Lung (tissue), 12 donors: ENCODE measurements around the gene SAE1. TPM values are rescaled to one million over a fixed set of nuclear protein-coding genes. Genes with fewer than 3 reads are reported as not detected.

Experiments
- ATAC-seq: fragments of 200-7000 bp; cut with Tn5 transposase; one replicate; pipeline ENCODE4 v1.9.1; 2020; ENCODE audit warnings: moderate number of reproducible peaks; ENCODE audit not compliant: insufficient read depth, low FRiP score
- DNase-seq, 3 donors: peaks; one replicate each; pipeline ENCODE4 v3.0.0-alpha.2; 2013 to 2017
- H3K27ac ChIP-seq, 2 donors: one replicate each; pipeline ENCODE4 v1.5.1; 2013; ENCODE audit warnings: mild to moderate bottlenecking in 2 of 2, moderate library complexity in 2 of 2, control low read depth in 1 of 2, inconsistent platforms in 1 of 2, low read depth in 1 of 2, low read length in 1 of 2
- H3K27me3 ChIP-seq, 3 donors: one replicate each; pipeline ENCODE4 v1.5.1; 2013; ENCODE audit warnings: low read length in 2 of 3; ENCODE audit not compliant: control insufficient read depth in 3 of 3, insufficient read depth in 3 of 3
- H3K36me3 ChIP-seq, 4 donors: one replicate each; pipeline ENCODE4 v1.5.1; 2013; ENCODE audit warnings: low read length in 4 of 4, mild to moderate bottlenecking in 1 of 4, moderate library complexity in 1 of 4; ENCODE audit not compliant: control insufficient read depth in 4 of 4, insufficient read depth in 4 of 4
- H3K4me1 ChIP-seq, 5 donors: one replicate each; pipeline ENCODE4 v1.5.1; 2013; ENCODE audit warnings: low read length in 5 of 5, mild to moderate bottlenecking in 2 of 5, moderate library complexity in 1 of 5; ENCODE audit not compliant: control insufficient read depth in 5 of 5, insufficient read depth in 5 of 5
- H3K4me3 ChIP-seq: one replicate; pipeline ENCODE4 v1.5.1; 2013; ENCODE audit warnings: mild to moderate bottlenecking, control low read depth, moderate library complexity
- H3K9ac ChIP-seq, 2 donors: one replicate each; pipeline ENCODE4 v1.5.1; 2013; ENCODE audit warnings: low read length in 2 of 2, control low read depth in 1 of 2; ENCODE audit not compliant: insufficient read depth in 1 of 2
- H3K9me3 ChIP-seq, 4 donors: one replicate each; pipeline ENCODE4 v1.5.1; 2013; ENCODE audit warnings: low read length in 3 of 4, mild to moderate bottlenecking in 1 of 4, moderate library complexity in 1 of 4; ENCODE audit not compliant: control insufficient read depth in 4 of 4, insufficient read depth in 3 of 4
- CTCF ChIP-seq: IDR thresholded peaks from 2 replicates; pipeline ENCODE4 v1.5.1; 2012; ENCODE audit warnings: mild to moderate bottlenecking; ENCODE audit errors: control extremely low read depth, extremely low read depth
- WGBS, 2 donors: extraction: QIAGEN DNeasy Blood & Tissue Kit; methylation state at CpG; one replicate each; pipeline ENCODE4 v1.1.7; 2013; 5-methylcytosine and 5-hydroxymethylcytosine counted together
- polyA plus RNA-seq, 2 donors: library from polyadenylated mRNA; stranded (reverse); fragments of 200-250 nt; gene quantifications; one replicate each; pipeline ENCODE4 v1.2.1, GENCODE V29; 2013
- total RNA-seq, 2 donors: library from RNA; depleted of rRNA in 1 of 2; stranded (reverse); fragments of >200 nt in 1 of 2; gene quantifications; one replicate each; pipeline ENCODE4 v1.2.1, GENCODE V29; 2014 to 2021
- donor health status: control.
- donor health status: control.
- donor health status: Bipolar disorder and iron deficiency.
- donor health status: healthy.
- donor health status: DM: yes; HTN: yes; CAD: no.

The SAE1 gene
- total and polyA plus RNA-seq, 4 donors = 28.6 to 58.1 (median 55.9) TPM

- WGBS, 2 donors = 15 to 22% methylated on average over 47 to 60 of the region's 60 CpGs
- Histone ChIP-seq H3K36me3 (peaks cover 8 to 28% (median 19%) of the 10 kb centered on the region in 4 donors), H3K9ac (peak within 1 kb of the TSS; percentile 52 to 77), H3K27me3 (no peaks in the 10 kb centered on the region), H3K4me1 (peaks cover 3 to 14% (median 7%) of the 10 kb centered on the region in 5 donors), H3K9me3 (no peaks in the 10 kb centered on the region), H3K4me3 (peak within 1 kb of the TSS; percentile 30), H3K27ac (peak within 1 kb of the TSS; percentile 90 to 95)
- DNase-seq (peak; percentile 98), ATAC-seq (peak; percentile 50)
- no peak for TF ChIP-seq CTCF
Observed at GRCh38 chr19:47255879-47256692, 125.5 kb downstream of the SAE1 start, which contains the start of gene CCDC9. CCDC9 (plus strand) TSS chr19:47256525; CDS start chr19:47258401, 1,876 bp downstream.

- DNase-seq (peak; percentile 99 to 100 (median 100)), ATAC-seq (peak; percentile 88)
- no peak overlapping the region for H3K9ac ChIP-seq
- WGBS, 2 donors = 0 to 1% methylated on average over 42 to 52 of the region's 52 CpGs
- peak overlapping the region; percentile 90 to 95 for H3K27ac ChIP-seq
- H3K36me3 ChIP-seq = peaks cover 8 to 32% (median 22%) of the 10 kb centered on the region in 4 donors
- no peaks in the 10 kb centered on the region for H3K9me3 ChIP-seq
- no peaks in the 10 kb centered on the region for H3K27me3 ChIP-seq
- H3K4me1 ChIP-seq = peaks cover 3 to 14% (median 7%) of the 10 kb centered on the region in 5 donors
- H3K4me3 ChIP-seq = peak overlapping the region; percentile 18
- TF ChIP-seq CTCF = no peak
Observed at GRCh38 chr19:47256693-47257410, 126.2 kb downstream of the SAE1 start.

DNA sequence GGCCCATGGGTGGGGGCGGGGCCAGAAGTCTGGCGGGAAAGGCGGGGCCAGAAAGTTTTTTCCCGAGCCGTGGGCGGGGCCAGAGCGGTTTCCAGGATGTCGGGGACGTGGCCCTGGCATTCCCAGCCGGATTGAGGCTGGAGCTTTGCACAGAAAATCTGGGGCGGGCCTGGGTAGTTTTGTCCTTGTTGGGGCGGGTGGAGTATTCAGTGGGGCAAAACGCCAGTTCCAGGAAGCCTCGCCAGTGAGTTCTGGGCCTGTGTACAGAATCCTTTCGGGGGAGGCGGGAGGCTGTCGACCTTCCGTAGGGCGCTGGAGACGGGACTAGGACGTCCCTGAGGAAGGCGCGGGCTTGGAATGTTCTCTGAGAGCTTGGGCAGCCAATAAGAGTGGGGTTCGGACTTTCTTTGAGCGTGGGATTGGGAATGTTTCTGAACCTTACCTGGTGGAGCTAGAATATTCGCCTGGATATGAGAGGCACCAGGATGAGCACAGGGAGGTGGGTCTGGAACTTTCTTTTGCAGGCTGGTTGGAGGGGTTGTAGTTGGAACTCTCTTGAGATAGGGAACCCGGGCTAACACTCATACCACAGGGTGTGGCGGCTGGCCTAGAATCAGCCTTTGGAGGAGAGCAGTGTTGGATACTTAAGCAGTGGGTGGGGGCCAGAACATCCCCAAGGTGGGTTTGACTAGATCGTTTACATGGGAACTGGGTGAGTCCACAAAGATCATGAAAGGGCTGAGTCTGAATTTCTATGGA is 127.0 kb downstream of the SAE1 start:
- no peak for TF ChIP-seq CTCF
- H3K27me3 ChIP-seq = no peaks in the 10 kb centered on the region
- H3K9ac ChIP-seq = peak overlapping the region; percentile 55 to 82
- H3K4me3 ChIP-seq = peak overlapping the region; percentile 30
- H3K27ac ChIP-seq = peak overlapping the region; percentile 66 to 88
- peaks cover 3 to 14% (median 7%) of the 10 kb centered on the region in 5 donors for H3K4me1 ChIP-seq
- H3K9me3 ChIP-seq = no peaks in the 10 kb centered on the region
- H3K36me3 ChIP-seq = peaks cover 8 to 34% (median 24%) of the 10 kb centered on the region in 4 donors
- DNase-seq (no peak), ATAC-seq (peak; percentile 6)
- 6 to 9% methylated on average over 29 of the region's 29 CpGs for WGBS, 2 donors
